Neural cell (in vitro differentiated cells): ENCODE data around the gene WASF3. TPM values are rescaled to one million over a fixed set of nuclear protein-coding genes. Genes with fewer than 3 reads are reported as not detected.

Experiments
- H2AFZ ChIP-seq: fragments of 200-600, 300-800 bp; sonication (generic), shearing (Covaris generic); 2 replicates; pipeline ENCODE4 v1.6.0; 2014; ENCODE audit warnings: low read depth, mild to moderate bottlenecking, antibody characterized with exemption, low read length, moderate library complexity
- H3F3A ChIP-seq: fragments of 200-600 bp; shearing (Covaris generic); 2 replicates; pipeline ENCODE4 v1.6.1; 2016; ENCODE audit warnings: mild to moderate bottlenecking, moderate library complexity, mixed read lengths, antibody characterized with exemption, low read length; ENCODE audit not compliant: insufficient read depth, poor library complexity, severe bottlenecking
- H3K27ac ChIP-seq: fragments of 200-600, 300-800 bp; sonication (generic), shearing (Covaris generic); 2 replicates; pipeline ENCODE4 v1.5.1; 2014; ENCODE audit warnings: mild to moderate bottlenecking, low read length, moderate library complexity
- H3K27me3 ChIP-seq: fragments of 300-800, 200-600 bp; sonication (generic), shearing (Covaris generic); 2 replicates; pipeline ENCODE4 v1.6.0; 2014; ENCODE audit warnings: mild to moderate bottlenecking, low read depth, low read length, moderate library complexity; ENCODE audit not compliant: insufficient read depth
- H3K36me3 ChIP-seq: fragments of 300-800, 200-600 bp; sonication (generic), shearing (Covaris generic); 2 replicates; pipeline ENCODE4 v1.5.1; 2014; ENCODE audit warnings: mild to moderate bottlenecking, antibody characterized with exemption, low read length, moderate library complexity; ENCODE audit not compliant: insufficient read depth
- H3K4me2 ChIP-seq: fragments of 300-800, 200-600 bp; sonication (generic), shearing (Covaris generic); 2 replicates; pipeline ENCODE4 v1.6.0; 2014; ENCODE audit warnings: mild to moderate bottlenecking, low read length
- H3K4me3 ChIP-seq: fragments of 300-800, 200-600 bp; sonication (generic), shearing (Covaris generic); 2 replicates; pipeline ENCODE4 v1.5.1; 2014; ENCODE audit warnings: mild to moderate bottlenecking, low read length, moderate library complexity
- H3K79me2 ChIP-seq: fragments of 200-600 bp; shearing (Covaris generic); replicated peaks from 2 replicates; pipeline ENCODE4 v1.6.0; 2014; ENCODE audit warnings: mild to moderate bottlenecking, low read length, moderate library complexity; ENCODE audit not compliant: insufficient read depth
- H3K9ac ChIP-seq: fragments of 300-800, 200-600 bp; sonication (generic), shearing (Covaris generic); 2 replicates; pipeline ENCODE4 v1.6.1; 2016; ENCODE audit warnings: mild to moderate bottlenecking, low read length, mixed read lengths
- H3K9me2 ChIP-seq: fragments of 200-600 bp; shearing (Covaris generic); 2 replicates; pipeline ENCODE4 v1.6.1; 2016; ENCODE audit warnings: mild to moderate bottlenecking, low read length, mixed read lengths; ENCODE audit not compliant: insufficient read depth
- H3K9me3 ChIP-seq: fragments of 200-600, 300-800 bp; sonication (generic), shearing (Covaris generic); 2 replicates; pipeline ENCODE4 v1.6.1; 2016; ENCODE audit warnings: mild to moderate bottlenecking, mixed run types, low read length, moderate library complexity, mixed read lengths
- H4K20me1 ChIP-seq: fragments of 200-600 bp; shearing (Covaris generic); 2 replicates; pipeline ENCODE4 v1.6.1; 2016; ENCODE audit warnings: mild to moderate bottlenecking, mixed run types; ENCODE audit not compliant: insufficient read depth
- CTCF ChIP-seq: fragments of 450-650 bp; IDR thresholded peaks from 2 replicates; pipeline ENCODE4 v1.5.1; 2014; ENCODE audit warnings: antibody characterized with exemption, mild to moderate bottlenecking, moderate library complexity; ENCODE audit not compliant: poor library complexity, severe bottlenecking
- EP300 ChIP-seq: fragments of 450-650 bp; conservative IDR thresholded peaks from 2 replicates; pipeline ENCODE4 v1.6.1; 2014; ENCODE audit warnings: antibody characterized with exemption, mild to moderate bottlenecking, moderate library complexity; ENCODE audit not compliant: poor library complexity, severe bottlenecking
- EZH2 ChIP-seq: fragments of 200-600, 300-800 bp; shearing (Covaris generic), sonication (generic); IDR thresholded peaks from 2 replicates; pipeline ENCODE4 v1.6.1; 2014; ENCODE audit warnings: antibody characterized with exemption, low read length, borderline replicate concordance, mild to moderate bottlenecking; ENCODE audit not compliant: insufficient read depth, poor library complexity, severe bottlenecking
- MXI1 ChIP-seq: fragments of 450-650 bp; conservative IDR thresholded peaks from 2 replicates; pipeline ENCODE4 v1.6.1; 2014; ENCODE audit warnings: antibody characterized with exemption, mild to moderate bottlenecking; ENCODE audit not compliant: poor library complexity, severe bottlenecking
- POLR2AphosphoS5 ChIP-seq: IDR thresholded peaks from 2 replicates; pipeline ENCODE4 v1.6.1; 2012
- RAD21 ChIP-seq: fragments of 450-650 bp; conservative IDR thresholded peaks from 2 replicates; pipeline ENCODE4 v1.6.1; 2014; ENCODE audit warnings: antibody characterized with exemption, mild to moderate bottlenecking, moderate library complexity
- REST ChIP-seq: IDR thresholded peaks from 2 replicates; pipeline ENCODE4 v1.6.1; 2012; ENCODE audit warnings: borderline replicate concordance
- SMC3 ChIP-seq: fragments of 450-650 bp; conservative IDR thresholded peaks from 2 replicates; pipeline ENCODE4 v1.6.1; 2014; ENCODE audit warnings: antibody characterized with exemption, mild to moderate bottlenecking, moderate library complexity; ENCODE audit not compliant: poor library complexity
- TAF1 ChIP-seq: IDR thresholded peaks from 2 replicates; pipeline ENCODE4 v1.6.1; 2012; ENCODE audit warnings: low read depth
- polyA plus RNA-seq: library from polyadenylated mRNA; depleted of rRNA; stranded (reverse); fragments of >200 nt; gene quantifications from 2 replicates; pipeline ENCODE4 v1.2.3, GENCODE V29; 2014

The WASF3 gene
- polyA plus RNA-seq, 1 donor from 2014 or later: 44.5 TPM

GRCh38 chr13:26677156-26677555, 119.7 kb downstream of the WASF3 start:
- H3K9ac ChIP-seq: no peak overlapping the region
- TF ChIP-seq EZH2: no peak
- TF ChIP-seq POLR2AphosphoS5: no peak
- TF ChIP-seq SMC3: no peak
- no peak for TF ChIP-seq RAD21
- TF ChIP-seq CTCF: no peak
- TF ChIP-seq MXI1: no peak
- no peak for TF ChIP-seq EP300
- no peak for TF ChIP-seq REST
- no peak for TF ChIP-seq TAF1

GRCh38 chr13:26678330-26678729, 120.8 kb downstream of the WASF3 start:
- no peak for TF ChIP-seq REST
- no peak for TF ChIP-seq EP300
- no peak for TF ChIP-seq POLR2AphosphoS5
- TF ChIP-seq SMC3: no peak
- no peak for TF ChIP-seq RAD21
- TF ChIP-seq CTCF: no peak
- TF ChIP-seq TAF1: no peak
- no peak for TF ChIP-seq EZH2
- TF ChIP-seq MXI1: no peak
- no peak overlapping the region for H3K4me3 ChIP-seq
- no peaks in the 10 kb centered on the region for H3K79me2 ChIP-seq
- H3K27ac ChIP-seq: no peak overlapping the region
- no peaks in the 10 kb centered on the region for H3K9me2 ChIP-seq
- no peaks in the 10 kb centered on the region for H3K27me3 ChIP-seq
- no peak overlapping the region for H3K9ac ChIP-seq
- no peak overlapping the region for H3K4me2 ChIP-seq
- no peaks in the 10 kb centered on the region for H3F3A ChIP-seq
- H3K9me3 ChIP-seq: no peaks in the 10 kb centered on the region
- no peaks in the 10 kb centered on the region for H4K20me1 ChIP-seq
- no peak overlapping the region for H2AFZ ChIP-seq
- H3K36me3 ChIP-seq: no peaks in the 10 kb centered on the region

More at GRCh38 chr13:26677156-26677555, 119.7 kb downstream of the WASF3 start:
- Histone ChIP-seq H3K4me2 (no peak overlapping the region), H3K4me3 (no peak overlapping the region), H3F3A (no peaks in the 10 kb centered on the region), H3K79me2 (no peaks in the 10 kb centered on the region), H2AFZ (no peak overlapping the region), H3K9me2 (no peaks in the 10 kb centered on the region), H3K27ac (no peak overlapping the region), H3K27me3 (no peaks in the 10 kb centered on the region), H4K20me1 (no peaks in the 10 kb centered on the region), H3K9me3 (no peaks in the 10 kb centered on the region), H3K36me3 (no peaks in the 10 kb centered on the region)
